ENCODE measurements around the gene IFITM10.

DNA sequence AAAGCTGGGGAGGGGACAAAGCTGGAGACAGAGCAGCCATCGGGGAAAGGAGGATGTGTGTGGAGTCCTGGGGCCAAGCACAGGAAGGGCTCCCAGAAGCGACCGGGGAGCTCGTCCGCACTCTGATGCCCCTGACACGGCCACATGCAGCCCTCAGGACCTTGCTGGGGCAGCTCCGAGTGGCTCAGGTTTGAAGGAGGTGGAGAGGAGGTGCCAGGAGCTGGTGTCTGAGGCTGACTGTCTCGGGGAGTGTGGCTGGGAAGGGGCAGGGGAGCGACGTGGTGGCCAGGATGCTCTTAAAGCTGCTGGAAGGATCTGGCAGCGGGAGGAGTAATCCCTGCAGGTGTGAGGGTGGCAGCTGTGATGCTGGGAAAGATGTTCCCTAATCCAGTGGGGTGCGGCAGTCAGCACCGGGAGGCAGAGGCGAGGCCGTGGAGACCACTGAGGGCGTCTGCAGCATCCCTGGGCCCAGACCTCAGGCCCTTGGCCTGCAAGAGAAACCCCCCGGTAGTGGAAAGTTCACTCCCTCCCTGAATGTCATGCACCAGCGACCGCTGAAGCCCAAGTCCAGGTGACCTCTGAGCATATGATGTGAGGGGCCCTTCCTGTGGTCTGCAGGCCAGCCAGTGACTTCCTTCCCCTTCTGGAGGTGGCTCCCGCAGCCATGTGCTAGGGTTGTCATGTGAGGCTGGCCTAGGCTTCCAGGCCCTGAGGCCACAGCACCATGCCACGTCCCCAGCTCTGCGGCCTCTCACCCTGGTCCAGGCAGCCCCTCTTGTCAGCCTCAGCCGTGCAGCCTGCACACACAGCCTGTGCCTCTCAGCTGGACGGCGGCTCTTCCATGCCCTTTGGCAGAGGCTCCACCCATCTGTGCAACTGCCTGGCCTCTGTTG lies 30.6 kb upstream of the IFITM10 start:
- no peak for TF ChIP-seq PAX5 (IDR thresholded peaks at IDR 0.05; ENCODE audit: borderline replicate concordance, low read depth, low read length)
- no peak for TF ChIP-seq YY1 (IDR thresholded peaks at IDR 0.05; ENCODE audit: low read depth, low read length)
- TF ChIP-seq EP300 (IDR thresholded peaks at IDR 0.05; ENCODE audit: borderline replicate concordance in 1 of 2, control insufficient read depth in 1 of 2, low read depth in 2 of 2, low read length in 2 of 2): no peak
- TF ChIP-seq POLR2AphosphoS2 (IDR thresholded peaks at IDR 0.05; ENCODE audit: low read depth, low read length): no peak

All from GM12878 (cell line).